OCI-LY7 (cell line): ENCODE results near the gene LDLRAD4. TPM values are rescaled to one million over a fixed set of nuclear protein-coding genes. Genes with fewer than 3 reads are reported as not detected.

ENCODE experiments used
- BruUV-seq: library from RNA; stranded (reverse); fragments of 400-500 nt; replicated peaks from 2 replicates; lab custom pipeline; 2021; lab: Mats Ljungman, UMichigan
- CTCF ChIA-PET: fragments of 300-600 bp; sonication (Branson Sonifier 250); formaldehyde crosslinking; loops from one replicate; lab custom pipeline; 2022; ENCODE audit warnings: antibody characterized with exemption; ENCODE audit not compliant: unreplicated experiment; lab: Charles Lee
- POLR2A ChIA-PET: fragments of 300-600 bp; sonication (Branson Sonifier 250); formaldehyde crosslinking; loops from one replicate; lab custom pipeline; 2022; ENCODE audit warnings: antibody characterized with exemption; lab: Charles Lee
- DNase-seq: peaks from one replicate; pipeline ENCODE4 v3.0.0-alpha.2; 2015; ENCODE audit warnings: low spot score
- H2AFZ ChIP-seq: fragments of 200-600 bp; sonication (generic), shearing (Covaris generic); 2 replicates; pipeline ENCODE4 v1.6.1; 2014; ENCODE audit warnings: mild to moderate bottlenecking, antibody characterized with exemption, low read length, moderate library complexity
- H3K27ac ChIP-seq: fragments of 200-600 bp; sonication (generic); 2 replicates; pipeline ENCODE4 v1.5.1; 2014; ENCODE audit warnings: mixed run types, low read depth, mild to moderate bottlenecking, moderate library complexity, low read length, inconsistent platforms; ENCODE audit not compliant: poor library complexity, severe bottlenecking
- H3K36me3 ChIP-seq: fragments of 200-600 bp; sonication (generic); 2 replicates; pipeline ENCODE4 v1.6.1; 2014; ENCODE audit warnings: mild to moderate bottlenecking, antibody characterized with exemption, low read length, moderate library complexity, mixed read lengths; ENCODE audit not compliant: insufficient read depth
- H3K4me1 ChIP-seq: fragments of 200-600 bp; sonication (generic); 2 replicates; pipeline ENCODE4 v1.5.1; 2014; ENCODE audit warnings: mild to moderate bottlenecking, low read length; ENCODE audit not compliant: insufficient read depth, poor library complexity, severe bottlenecking
- H3K4me2 ChIP-seq: fragments of 200-600 bp; sonication (generic); 2 replicates; pipeline ENCODE4 v1.6.1; 2014; ENCODE audit warnings: mild to moderate bottlenecking, low read length
- H3K4me3 ChIP-seq: fragments of 200-600 bp; sonication (generic); 2 replicates; pipeline ENCODE4 v1.5.1; 2014; ENCODE audit warnings: mild to moderate bottlenecking, low read depth, low read length; ENCODE audit not compliant: poor library complexity, severe bottlenecking
- H3K79me2 ChIP-seq: fragments of 200-600 bp; sonication (generic); 2 replicates; pipeline ENCODE4 v1.6.1; 2016; ENCODE audit warnings: low read depth, mild to moderate bottlenecking, low read length, moderate library complexity, mixed read lengths; ENCODE audit not compliant: insufficient read depth
- H3K9me2 ChIP-seq: fragments of 200-600 bp; sonication (generic); 2 replicates; pipeline ENCODE4 v1.6.1; 2016; ENCODE audit warnings: mild to moderate bottlenecking, low read length, mixed read lengths; ENCODE audit not compliant: insufficient read depth
- H3K9me3 ChIP-seq: fragments of 200-600 bp; sonication (generic); 2 replicates; pipeline ENCODE4 v1.6.1; 2014; ENCODE audit warnings: mild to moderate bottlenecking, mixed run types, low read length, mixed read lengths
- H4K20me1 ChIP-seq: fragments of 200-600 bp; sonication (generic); 2 replicates; pipeline ENCODE4 v1.6.1; 2014; ENCODE audit warnings: mild to moderate bottlenecking, antibody characterized with exemption, low read length, moderate library complexity, mixed read lengths; ENCODE audit not compliant: insufficient read depth
- EZH2phosphoT487 ChIP-seq: fragments of 200-600 bp; sonication (generic); IDR thresholded peaks from 2 replicates; pipeline ENCODE4 v1.6.1; 2018; ENCODE audit warnings: low read depth, borderline replicate concordance, mild to moderate bottlenecking, mixed run types, antibody characterized with exemption, low read length, moderate library complexity, mixed read lengths
- intact Hi-C: fragments of 100-400 bp; cut with micrococcal nuclease; formaldehyde crosslinking; loops from one replicate; pipeline ENCODE4 v1.10.0; 2022; ENCODE audit not compliant: unreplicated experiment
- total RNA-seq, 2 experiments: library from RNA; depleted of rRNA in 1 of 2; stranded (reverse); fragments of >200 nt in 1 of 2; shearing (Covaris generic) in 1 of 2; gene quantifications; 2 replicates each; pipeline ENCODE4 v1.2.3, GENCODE V29; 2014 to 2022
- TF ChIP-seq, protein P1 (sequence below): fragments of 200-600 bp; sonication (generic); conservative IDR thresholded peaks from 2 replicates; pipeline ENCODE4 v1.5.1; 2014; ENCODE audit warnings: mild to moderate bottlenecking, antibody characterized with exemption, low read length, moderate library complexity, mixed read lengths

Gene LDLRAD4
- total RNA-seq, 2 experiments from 2014 or later: 26.2 to 43.8 TPM

DNA sequence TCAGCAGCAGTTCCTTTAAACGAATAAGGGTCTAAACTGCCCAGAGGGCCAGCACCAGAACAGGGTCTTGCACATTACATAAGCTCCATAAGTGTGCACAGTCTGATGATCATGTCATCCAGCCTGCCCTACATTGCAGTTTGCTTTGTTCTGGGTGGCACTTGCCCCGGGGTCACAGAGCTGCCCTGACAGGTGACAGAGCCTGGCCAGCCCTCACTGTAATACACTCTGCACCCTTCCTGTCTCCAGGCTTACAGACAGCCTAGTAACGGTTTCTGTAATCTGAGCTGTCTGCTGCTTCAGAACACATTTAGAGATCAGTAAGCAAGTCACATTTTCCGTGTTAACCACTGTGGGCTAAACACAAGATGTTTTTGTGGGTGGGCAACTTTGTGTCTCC lies 294.5 kb downstream of the LDLRAD4 start:
- no peak for DNase-seq
- Histone ChIP-seq H3K9me3 (no peaks in the 10 kb centered on the region), H3K36me3 (no peaks in the 10 kb centered on the region), H2AFZ (no peak overlapping the region), H3K27ac (no peak overlapping the region), H3K4me3 (no peak overlapping the region), H3K4me2 (no peak overlapping the region), H4K20me1 (no peaks in the 10 kb centered on the region), H3K9me2 (no peaks in the 10 kb centered on the region), H3K4me1 (no peaks in the 10 kb centered on the region), H3K79me2 (no peaks in the 10 kb centered on the region)
- TF ChIP-seq, protein P1, sequence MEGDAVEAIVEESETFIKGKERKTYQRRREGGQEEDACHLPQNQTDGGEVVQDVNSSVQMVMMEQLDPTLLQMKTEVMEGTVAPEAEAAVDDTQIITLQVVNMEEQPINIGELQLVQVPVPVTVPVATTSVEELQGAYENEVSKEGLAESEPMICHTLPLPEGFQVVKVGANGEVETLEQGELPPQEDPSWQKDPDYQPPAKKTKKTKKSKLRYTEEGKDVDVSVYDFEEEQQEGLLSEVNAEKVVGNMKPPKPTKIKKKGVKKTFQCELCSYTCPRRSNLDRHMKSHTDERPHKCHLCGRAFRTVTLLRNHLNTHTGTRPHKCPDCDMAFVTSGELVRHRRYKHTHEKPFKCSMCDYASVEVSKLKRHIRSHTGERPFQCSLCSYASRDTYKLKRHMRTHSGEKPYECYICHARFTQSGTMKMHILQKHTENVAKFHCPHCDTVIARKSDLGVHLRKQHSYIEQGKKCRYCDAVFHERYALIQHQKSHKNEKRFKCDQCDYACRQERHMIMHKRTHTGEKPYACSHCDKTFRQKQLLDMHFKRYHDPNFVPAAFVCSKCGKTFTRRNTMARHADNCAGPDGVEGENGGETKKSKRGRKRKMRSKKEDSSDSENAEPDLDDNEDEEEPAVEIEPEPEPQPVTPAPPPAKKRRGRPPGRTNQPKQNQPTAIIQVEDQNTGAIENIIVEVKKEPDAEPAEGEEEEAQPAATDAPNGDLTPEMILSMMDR: no peak
- TF ChIP-seq EZH2phosphoT487: no peak
- intact Hi-C loops: no loop called here
- POLR2A ChIA-PET: interaction anchor here (0.5 to 1.3 kb wide), 3 partner anchors 11 to 20 kb away, joined by 3 read pairs; no protein-coding TSS in a partner anchor
- CTCF ChIA-PET: no interaction called here
- no TSS peak for BruUV-seq

DNA sequence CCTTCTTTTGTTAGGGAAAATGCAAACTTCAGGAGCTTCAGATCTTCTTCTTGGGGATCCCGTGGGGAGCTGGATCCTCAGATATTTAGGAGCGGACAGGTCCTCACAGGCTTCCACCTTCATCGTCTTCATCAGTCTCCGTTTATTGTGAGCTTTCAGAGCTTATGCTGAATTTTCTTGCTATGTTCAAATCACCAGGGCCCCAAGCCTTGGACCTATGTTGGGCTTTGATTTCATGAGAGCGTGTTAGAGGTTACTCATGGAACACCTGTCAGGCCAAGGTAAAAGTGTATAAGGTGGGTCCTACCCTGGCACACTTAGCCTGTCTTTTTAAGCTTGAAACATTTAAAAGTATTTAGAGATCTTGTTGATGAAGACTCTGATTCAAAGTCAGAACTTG lies 294.9 kb downstream of the LDLRAD4 start:
- DNase-seq: no peak

DNA sequence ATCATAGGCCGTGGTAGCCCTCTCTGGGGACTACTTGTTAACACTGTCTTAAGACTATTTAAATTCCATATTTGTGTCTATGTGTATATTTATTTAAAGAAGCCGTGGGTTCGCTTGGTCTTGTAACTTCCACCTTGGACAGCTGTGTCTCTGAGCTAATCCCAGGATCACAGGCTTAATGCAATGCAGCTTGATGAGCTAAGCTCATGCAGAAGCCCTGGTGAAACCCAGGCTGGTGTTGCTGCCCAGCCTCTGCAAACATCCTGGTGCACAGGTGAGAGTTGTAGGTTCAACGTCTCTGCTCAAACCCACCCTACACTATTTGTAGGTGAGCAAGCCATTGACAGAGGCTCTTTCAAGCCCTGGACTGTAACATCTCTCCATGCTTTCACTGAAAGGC lies 296.0 kb downstream of the LDLRAD4 start:
- H3K4me2 ChIP-seq: no peak overlapping the region
- intact Hi-C loops: no loop called here
- no peak overlapping the region for H3K4me3 ChIP-seq
- H3K27ac ChIP-seq: no peak overlapping the region
- H3K36me3 ChIP-seq: no peaks in the 10 kb centered on the region
- ChIA-PET CTCF (no interaction called here), POLR2A (no interaction called here)
- no peaks in the 10 kb centered on the region for H3K4me1 ChIP-seq
- H3K9me3 ChIP-seq: no peaks in the 10 kb centered on the region
- H2AFZ ChIP-seq: no peak overlapping the region
- no peaks in the 10 kb centered on the region for H4K20me1 ChIP-seq
- H3K9me2 ChIP-seq: no peaks in the 10 kb centered on the region
- no peak for DNase-seq
- TF ChIP-seq EZH2phosphoT487: no peak
- TF ChIP-seq, protein P1: no peak
- no peaks in the 10 kb centered on the region for H3K79me2 ChIP-seq
- no TSS peak for BruUV-seq

More for the DNA sequence above, 294.9 kb downstream of the LDLRAD4 start:
- Histone ChIP-seq H3K4me1 (no peaks in the 10 kb centered on the region), H2AFZ (no peak overlapping the region), H3K4me2 (no peak overlapping the region), H3K36me3 (no peaks in the 10 kb centered on the region), H4K20me1 (no peaks in the 10 kb centered on the region), H3K4me3 (no peak overlapping the region), H3K79me2 (no peaks in the 10 kb centered on the region), H3K27ac (no peak overlapping the region), H3K9me3 (no peaks in the 10 kb centered on the region), H3K9me2 (no peaks in the 10 kb centered on the region)
- ChIA-PET POLR2A (interaction anchor here (0.6 to 1.3 kb wide), 3 partner anchors 9 to 35 kb away, joined by 3 to 4 read pairs (median 3); no protein-coding TSS in a partner anchor), CTCF (no interaction called here)
- no TSS peak for BruUV-seq
- TF ChIP-seq, protein P1: no peak
- no peak for TF ChIP-seq EZH2phosphoT487
- intact Hi-C loops: no loop called here
